22Rv1 (cell line): ENCODE data around the gene DDX56.

Experiments
- ZFX ChIP-seq: fragments of 450-650 bp; IDR thresholded peaks from 2 replicates; pipeline ENCODE4 v1.6.1; 2017; ENCODE audit warnings: antibody characterized with exemption, borderline replicate concordance
- TF ChIP-seq, protein P1 (sequence below): fragments of 450-650 bp; IDR thresholded peaks from 2 replicates; pipeline ENCODE4 v1.5.1; 2017; ENCODE audit warnings: mild to moderate bottlenecking

DNA sequence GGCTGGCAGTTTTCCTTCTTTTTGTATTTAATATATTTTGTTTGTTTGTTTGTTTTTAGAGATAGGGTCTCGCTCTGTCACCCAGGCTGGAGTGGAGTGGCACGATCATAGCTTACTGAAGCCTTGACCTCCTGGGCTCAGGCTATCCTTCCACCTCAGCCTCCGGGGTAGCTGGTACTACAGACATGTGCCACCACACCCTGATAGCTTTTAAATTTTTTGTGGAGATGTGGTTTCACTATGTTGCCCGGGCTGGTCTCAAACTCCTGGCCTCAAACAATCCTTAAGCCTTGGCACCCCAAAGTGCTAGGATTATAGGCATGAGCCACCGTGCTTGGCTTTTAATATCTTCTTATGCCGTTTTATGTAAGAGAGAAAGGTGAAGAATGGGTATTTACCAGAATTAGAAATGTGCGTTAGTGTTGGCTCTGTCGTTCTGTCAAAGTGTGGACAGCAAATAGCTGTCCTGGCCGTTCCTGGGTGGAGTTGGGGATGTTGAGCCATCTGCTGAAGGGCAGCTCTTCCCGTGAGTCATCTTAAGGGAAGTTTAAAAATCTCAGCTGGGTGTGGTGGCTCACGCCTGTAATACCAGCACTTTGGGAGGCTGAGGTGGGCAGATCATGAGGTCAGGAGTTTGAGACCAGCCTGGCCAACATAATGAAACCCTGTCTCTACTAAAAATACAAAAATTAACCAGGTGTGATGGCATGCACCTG lies 47.5 kb upstream of the DDX56 start:
- TF ChIP-seq, protein P1, sequence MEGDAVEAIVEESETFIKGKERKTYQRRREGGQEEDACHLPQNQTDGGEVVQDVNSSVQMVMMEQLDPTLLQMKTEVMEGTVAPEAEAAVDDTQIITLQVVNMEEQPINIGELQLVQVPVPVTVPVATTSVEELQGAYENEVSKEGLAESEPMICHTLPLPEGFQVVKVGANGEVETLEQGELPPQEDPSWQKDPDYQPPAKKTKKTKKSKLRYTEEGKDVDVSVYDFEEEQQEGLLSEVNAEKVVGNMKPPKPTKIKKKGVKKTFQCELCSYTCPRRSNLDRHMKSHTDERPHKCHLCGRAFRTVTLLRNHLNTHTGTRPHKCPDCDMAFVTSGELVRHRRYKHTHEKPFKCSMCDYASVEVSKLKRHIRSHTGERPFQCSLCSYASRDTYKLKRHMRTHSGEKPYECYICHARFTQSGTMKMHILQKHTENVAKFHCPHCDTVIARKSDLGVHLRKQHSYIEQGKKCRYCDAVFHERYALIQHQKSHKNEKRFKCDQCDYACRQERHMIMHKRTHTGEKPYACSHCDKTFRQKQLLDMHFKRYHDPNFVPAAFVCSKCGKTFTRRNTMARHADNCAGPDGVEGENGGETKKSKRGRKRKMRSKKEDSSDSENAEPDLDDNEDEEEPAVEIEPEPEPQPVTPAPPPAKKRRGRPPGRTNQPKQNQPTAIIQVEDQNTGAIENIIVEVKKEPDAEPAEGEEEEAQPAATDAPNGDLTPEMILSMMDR, result no peak
- no peak for TF ChIP-seq ZFX
